DND-41 (cell line): ENCODE measurements around the gene UNC45B.

Source experiments
- ATAC-seq: fragments of 200-7000 bp; cut with Tn5 transposase; 3 replicates; pipeline ENCODE4 v1.9.1; 2021; ENCODE audit warnings: low read depth; ENCODE audit not compliant: insufficient read depth
- DNase-seq: peaks from one replicate; pipeline ENCODE4 v3.0.0-alpha.2; 2020
- H2AFZ ChIP-seq: 2 replicates; pipeline ENCODE4 v1.6.0; 2012; ENCODE audit warnings: low read depth, low read length
- H3K27ac ChIP-seq: 2 replicates; pipeline ENCODE4 v1.5.1; 2012; ENCODE audit warnings: low read length, inconsistent platforms
- H3K27me3 ChIP-seq: fragments of 200-600 bp; sonication (generic); 2 replicates; pipeline ENCODE4 v1.6.0; 2012; ENCODE audit warnings: low read length, mild to moderate bottlenecking, inconsistent platforms; ENCODE audit not compliant: insufficient read depth, poor library complexity
- H3K36me3 ChIP-seq: 2 replicates; pipeline ENCODE4 v1.5.1; 2012; ENCODE audit warnings: low read length, inconsistent platforms; ENCODE audit not compliant: insufficient read depth
- H3K4me1 ChIP-seq: 2 replicates; pipeline ENCODE4 v1.5.1; 2012; ENCODE audit warnings: mild to moderate bottlenecking, low read length; ENCODE audit not compliant: insufficient read depth
- H3K4me2 ChIP-seq: 2 replicates; pipeline ENCODE4 v1.6.0; 2012; ENCODE audit warnings: mild to moderate bottlenecking, moderate library complexity, low read length, inconsistent platforms; ENCODE audit not compliant: insufficient read depth
- H3K4me3 ChIP-seq, 2 experiments: fragments of 200-600 bp in 1 of 2; shearing (Covaris generic) in 1 of 2; 2 replicates each; pipeline ENCODE4 v1.5.1; 2012 to 2016; ENCODE audit warnings: inconsistent platforms in 2 of 2, low read length in 2 of 2, mild to moderate bottlenecking in 2 of 2, low read depth in 1 of 2, moderate library complexity in 1 of 2
- H3K79me2 ChIP-seq: 2 replicates; pipeline ENCODE4 v1.6.0; 2012; ENCODE audit warnings: low read length, inconsistent platforms; ENCODE audit not compliant: insufficient read depth
- H3K9ac ChIP-seq: 2 replicates; pipeline ENCODE4 v1.6.0; 2012; ENCODE audit warnings: low read depth, mild to moderate bottlenecking, inconsistent platforms, low read length, moderate library complexity
- H3K9me3 ChIP-seq: 2 replicates; pipeline ENCODE4 v1.5.1; 2012; ENCODE audit warnings: low read length, moderate library complexity, mild to moderate bottlenecking, inconsistent platforms; ENCODE audit not compliant: insufficient read depth, severe bottlenecking
- H4K20me1 ChIP-seq: 2 replicates; pipeline ENCODE4 v1.6.0; 2012; ENCODE audit warnings: low read length; ENCODE audit not compliant: insufficient read depth
- EZH2 ChIP-seq: IDR thresholded peaks from 3 replicates; pipeline ENCODE4 v1.6.1; 2012; ENCODE audit warnings: borderline replicate concordance, low read depth, mild to moderate bottlenecking, moderate library complexity, low read length, inconsistent platforms; ENCODE audit not compliant: severe bottlenecking
- TF ChIP-seq, protein P1 (sequence below): IDR thresholded peaks from 2 replicates; pipeline ENCODE4 v1.5.1; 2012; ENCODE audit warnings: borderline replicate concordance, low read length, moderate library complexity, mild to moderate bottlenecking; ENCODE audit not compliant: poor library complexity, severe bottlenecking; ENCODE audit errors: extremely low read depth

The UNC45B gene

GRCh38 chr17:35121315-35121714 is 26.3 kb upstream of the UNC45B start, which contains the start of gene FNDC8:
FNDC8 (plus strand) TSS chr17:35121615; CDS start chr17:35121694, 79 bp downstream.
- H3K4me1 ChIP-seq, result peaks cover 41% of the 10 kb centered on the region
- H3K4me3 ChIP-seq, result no peak within 1 kb of the TSS
- no peak for TF ChIP-seq EZH2
- TF ChIP-seq, protein P1, sequence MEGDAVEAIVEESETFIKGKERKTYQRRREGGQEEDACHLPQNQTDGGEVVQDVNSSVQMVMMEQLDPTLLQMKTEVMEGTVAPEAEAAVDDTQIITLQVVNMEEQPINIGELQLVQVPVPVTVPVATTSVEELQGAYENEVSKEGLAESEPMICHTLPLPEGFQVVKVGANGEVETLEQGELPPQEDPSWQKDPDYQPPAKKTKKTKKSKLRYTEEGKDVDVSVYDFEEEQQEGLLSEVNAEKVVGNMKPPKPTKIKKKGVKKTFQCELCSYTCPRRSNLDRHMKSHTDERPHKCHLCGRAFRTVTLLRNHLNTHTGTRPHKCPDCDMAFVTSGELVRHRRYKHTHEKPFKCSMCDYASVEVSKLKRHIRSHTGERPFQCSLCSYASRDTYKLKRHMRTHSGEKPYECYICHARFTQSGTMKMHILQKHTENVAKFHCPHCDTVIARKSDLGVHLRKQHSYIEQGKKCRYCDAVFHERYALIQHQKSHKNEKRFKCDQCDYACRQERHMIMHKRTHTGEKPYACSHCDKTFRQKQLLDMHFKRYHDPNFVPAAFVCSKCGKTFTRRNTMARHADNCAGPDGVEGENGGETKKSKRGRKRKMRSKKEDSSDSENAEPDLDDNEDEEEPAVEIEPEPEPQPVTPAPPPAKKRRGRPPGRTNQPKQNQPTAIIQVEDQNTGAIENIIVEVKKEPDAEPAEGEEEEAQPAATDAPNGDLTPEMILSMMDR, result no peak
- peak within 1 kb of the TSS; percentile 85 for H3K9ac ChIP-seq
- H3K36me3 ChIP-seq, result peaks cover 15% of the 10 kb centered on the region
- peak within 1 kb of the TSS; percentile 42; the same call in 1 of the 2 replicates for H2AFZ ChIP-seq
- no peaks in the 10 kb centered on the region for H3K27me3 ChIP-seq
- no peak within 1 kb of the TSS for H3K27ac ChIP-seq
- H4K20me1 ChIP-seq, result no peaks in the 10 kb centered on the region
- H3K4me2 ChIP-seq, result peak within 1 kb of the TSS; percentile 77
- H3K9me3 ChIP-seq, result no peaks in the 10 kb centered on the region
- ATAC-seq, result no peak
- peaks cover 36% of the 10 kb centered on the region for H3K79me2 ChIP-seq
- DNase-seq, result no peak

DNA sequence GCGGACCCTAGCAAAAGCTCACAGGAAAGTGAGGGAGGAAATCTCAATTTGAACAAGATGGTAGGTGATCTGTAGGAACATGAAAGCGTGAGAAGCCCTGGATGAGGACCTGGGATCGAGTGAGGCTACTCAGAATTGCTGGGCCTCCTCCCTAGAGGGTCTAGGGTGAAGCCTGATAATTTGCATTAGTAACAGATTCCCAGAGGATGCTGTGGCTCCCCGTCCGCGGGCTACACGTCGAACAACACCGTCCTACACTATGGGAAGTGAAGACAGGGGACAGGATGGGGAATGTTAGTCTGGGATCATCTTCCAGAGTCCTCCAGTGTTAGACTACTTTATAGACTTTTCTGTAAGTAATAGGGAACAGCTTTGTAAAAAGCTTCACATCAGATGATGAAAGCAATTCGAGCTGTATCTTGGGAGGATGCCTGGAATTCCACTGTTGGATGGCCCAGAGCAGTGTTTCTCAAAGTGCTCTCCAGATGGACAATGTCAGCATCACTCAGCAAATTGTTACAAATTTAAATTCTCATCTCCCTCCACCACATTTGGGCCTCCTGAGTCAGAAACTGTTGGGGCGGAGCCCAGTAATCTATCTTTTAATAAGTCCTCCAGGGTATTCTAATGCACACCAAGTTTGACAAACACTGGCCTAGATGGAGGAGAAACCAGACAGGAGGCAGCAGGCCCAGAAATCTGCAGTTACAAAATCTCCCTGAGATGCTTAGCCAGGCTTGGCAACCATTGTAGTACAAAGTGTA is 19.7 kb upstream of the UNC45B start:
- H3K4me3 ChIP-seq, result no peak overlapping the region
- no peak for DNase-seq
- H3K27me3 ChIP-seq, result no peaks in the 10 kb centered on the region
- H3K4me1 ChIP-seq, result no peaks in the 10 kb centered on the region
- no peaks in the 10 kb centered on the region for H3K9me3 ChIP-seq
- no peak overlapping the region for H3K27ac ChIP-seq
- H2AFZ ChIP-seq, result no peak overlapping the region
- ATAC-seq, result no peak
- H3K79me2 ChIP-seq, result no peaks in the 10 kb centered on the region
- H3K4me2 ChIP-seq, result no peak overlapping the region
- H3K9ac ChIP-seq, result no peak overlapping the region
- peaks cover 28% of the 10 kb centered on the region for H3K36me3 ChIP-seq
- peaks cover 13% of the 10 kb centered on the region for H4K20me1 ChIP-seq
- TF ChIP-seq, protein P1, result no peak
- TF ChIP-seq EZH2, result no peak

DNA sequence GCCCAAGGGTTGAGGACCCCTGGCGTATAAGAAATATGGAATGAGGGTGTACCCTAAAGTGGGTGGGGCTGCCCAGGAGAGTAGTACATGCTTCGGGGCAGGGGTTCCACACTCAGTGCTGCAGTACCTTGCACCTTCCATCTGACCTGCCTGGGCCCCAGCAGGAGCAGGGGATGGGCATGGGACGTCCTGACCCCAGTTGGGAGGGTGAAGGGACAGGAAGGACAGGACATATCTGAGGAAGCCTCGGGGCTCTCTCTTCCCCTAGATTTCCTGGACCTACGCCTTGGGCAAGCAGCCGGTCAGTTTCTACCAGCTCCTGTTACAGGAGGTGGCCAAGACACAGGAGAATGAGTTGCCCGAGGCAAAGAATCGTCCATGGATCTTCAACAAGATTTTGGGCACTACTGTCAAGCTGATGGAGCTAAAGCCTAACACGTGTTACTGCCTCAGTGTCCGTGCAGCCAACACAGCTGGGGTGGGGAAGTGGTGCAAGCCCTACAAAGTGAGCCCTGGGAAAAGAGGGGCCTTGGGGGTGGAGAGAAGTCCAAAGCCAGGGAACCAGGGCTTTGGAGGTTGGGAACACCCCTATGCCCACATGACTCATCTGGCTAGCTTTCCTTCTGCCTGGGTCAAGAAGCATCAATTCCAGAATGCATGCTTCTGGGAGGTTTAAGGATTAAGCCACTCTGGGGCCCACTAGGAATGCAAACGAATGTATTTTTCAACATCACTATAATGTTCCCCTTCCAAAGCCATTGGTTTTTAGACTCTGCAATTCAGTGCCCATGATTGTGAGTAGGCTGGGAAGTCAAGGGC is 18.3 kb upstream of the UNC45B start:
- H3K9ac ChIP-seq, result no peak overlapping the region
- no peak overlapping the region for H3K4me2 ChIP-seq
- H3K27ac ChIP-seq, result no peak overlapping the region
- peak; percentile 40 for ATAC-seq
- H4K20me1 ChIP-seq, result peaks cover 17% of the 10 kb centered on the region
- TF ChIP-seq EZH2, result no peak
- TF ChIP-seq, protein P1, result no peak
- H3K9me3 ChIP-seq, result no peaks in the 10 kb centered on the region
- H3K79me2 ChIP-seq, result no peaks in the 10 kb centered on the region
- DNase-seq, result no peak
- no peaks in the 10 kb centered on the region for H3K4me1 ChIP-seq
- no peak overlapping the region for H3K4me3 ChIP-seq
- H2AFZ ChIP-seq, result no peak overlapping the region
- H3K36me3 ChIP-seq, result peaks cover 42% of the 10 kb centered on the region
- H3K27me3 ChIP-seq, result no peaks in the 10 kb centered on the region
